NCI-H1436 treated with DMSO at 0.1 percent for 48 hours (cell line): Measurements from ENCODE around the gene KATNIP.

Experiments
- DNase-seq: peaks from one replicate; lab custom pipeline; 2025; lab: John Stamatoyannopoulos, UW

KATNIP gene

GRCh38 chr16:27549746-27550581 lies at the start of gene KATNIP, which contains the start of gene GTF3C1:
KATNIP (plus strand) TSS chr16:27550144; CDS start chr16:27550171, 27 bp downstream.
GTF3C1 (minus strand) TSS chr16:27549913; CDS start chr16:27549890, 23 bp downstream.
- DNase-seq = peak; percentile 88

DNA sequence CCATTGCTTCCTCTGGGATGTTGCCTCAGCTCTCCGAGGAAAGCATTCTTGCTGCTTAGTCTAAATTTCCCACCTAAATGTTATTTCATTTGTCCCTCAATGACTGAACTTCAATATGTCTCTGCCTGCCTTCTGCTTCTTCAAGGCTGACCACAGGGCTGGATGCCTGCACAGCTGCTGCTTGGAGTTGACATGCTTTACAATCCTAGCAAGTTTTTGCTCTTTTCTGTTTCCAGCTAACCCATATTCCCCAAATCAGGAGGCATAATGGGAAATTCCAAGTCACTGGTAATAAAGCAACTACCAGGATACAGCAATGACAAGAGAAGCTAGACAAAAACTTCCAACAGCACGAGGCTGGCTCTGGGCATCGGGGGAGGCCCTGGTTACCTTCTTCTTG lies 49.1 kb upstream of the KATNIP start:
- no peak for DNase-seq

DNA sequence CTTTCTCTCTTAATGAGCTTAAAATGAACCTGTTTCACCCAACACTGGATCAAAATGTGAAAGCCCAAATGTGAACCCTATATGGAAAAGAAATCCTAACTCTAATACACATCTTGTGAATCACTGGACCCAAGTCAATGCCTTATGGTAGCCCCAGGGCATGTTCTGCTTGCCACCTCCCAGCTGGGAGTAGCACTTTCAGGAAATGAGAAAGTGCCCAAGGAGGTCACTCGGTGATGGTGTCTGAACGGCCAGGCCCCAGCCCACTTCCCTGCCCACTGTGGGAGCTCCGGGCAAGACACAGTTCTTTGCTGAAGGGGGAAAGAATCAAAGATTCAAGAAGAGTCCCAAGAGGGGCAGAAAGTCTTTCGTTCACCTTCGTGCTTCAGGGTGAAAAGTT lies 46.3 kb upstream of the KATNIP start:
- no peak for DNase-seq

GRCh38 chr16:27505297-27506236 lies 44.4 kb upstream of the KATNIP start:
- no peak for DNase-seq

DNA sequence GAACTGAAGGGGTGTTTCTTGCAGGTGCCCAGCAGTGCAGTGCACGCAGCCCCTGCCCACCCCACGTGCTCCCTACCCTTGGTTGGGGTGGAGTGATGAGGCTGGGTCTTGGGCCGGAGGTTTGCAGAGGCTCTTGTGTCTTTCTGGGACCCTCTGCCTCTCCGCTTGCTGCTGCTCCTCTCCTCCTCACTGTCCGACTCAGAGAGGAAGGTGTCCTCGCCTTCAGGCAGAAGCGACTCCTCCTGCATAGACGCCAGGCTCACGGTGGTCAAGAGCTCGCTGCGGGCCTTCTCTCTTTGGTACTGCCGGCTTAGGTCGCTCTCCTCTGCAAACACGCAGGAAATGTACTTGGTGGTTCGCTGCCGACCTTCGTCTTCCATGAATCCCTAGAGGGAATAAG lies 43.2 kb upstream of the KATNIP start:
- DNase-seq = no peak

DNA sequence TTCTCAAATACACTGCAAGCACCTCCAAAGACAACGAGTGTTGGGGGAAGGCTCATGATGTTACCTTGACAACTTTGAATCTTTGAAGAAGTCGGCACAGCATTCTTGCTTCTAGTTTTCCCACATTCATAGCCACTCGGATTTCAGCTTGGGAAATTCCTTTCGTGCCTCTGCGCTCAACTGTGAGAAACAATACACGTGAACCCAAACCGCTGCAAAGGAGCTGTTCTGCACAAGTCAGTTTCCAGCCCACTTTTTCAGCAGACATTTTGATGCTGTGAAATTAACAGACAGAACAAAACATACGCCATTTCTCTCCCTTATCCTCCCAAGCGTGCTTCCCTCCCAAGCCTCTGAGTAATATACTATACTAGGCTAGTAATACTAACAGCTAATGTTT lies 41.5 kb upstream of the KATNIP start:
- no peak for DNase-seq

- DNase-seq = no peak
Measured at GRCh38 chr16:27511657-27512448, 38.1 kb upstream of the KATNIP start.

DNA sequence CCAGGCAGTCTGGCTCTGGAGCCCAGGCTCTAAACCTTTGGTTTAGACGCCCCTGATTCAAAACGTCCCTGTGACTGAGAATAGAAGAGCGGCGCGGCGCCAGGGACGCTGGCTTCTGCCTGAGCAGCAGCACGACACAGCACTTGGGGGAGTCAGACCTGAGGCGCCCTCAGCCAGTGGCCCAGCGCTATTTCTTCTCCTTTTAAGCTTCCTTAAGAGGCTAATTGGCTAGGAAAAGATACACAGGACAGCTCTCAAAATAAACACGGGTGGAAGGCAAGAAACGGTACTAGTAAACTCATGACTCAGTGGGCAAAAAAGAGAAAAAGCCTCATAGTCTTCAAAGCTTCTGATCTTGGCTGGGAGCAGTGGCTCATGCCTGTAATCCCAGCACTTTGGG lies 35.1 kb upstream of the KATNIP start:
- DNase-seq = no peak

- no peak for DNase-seq
Measured at GRCh38 chr16:27515874-27516353, 34.0 kb upstream of the KATNIP start.

DNA sequence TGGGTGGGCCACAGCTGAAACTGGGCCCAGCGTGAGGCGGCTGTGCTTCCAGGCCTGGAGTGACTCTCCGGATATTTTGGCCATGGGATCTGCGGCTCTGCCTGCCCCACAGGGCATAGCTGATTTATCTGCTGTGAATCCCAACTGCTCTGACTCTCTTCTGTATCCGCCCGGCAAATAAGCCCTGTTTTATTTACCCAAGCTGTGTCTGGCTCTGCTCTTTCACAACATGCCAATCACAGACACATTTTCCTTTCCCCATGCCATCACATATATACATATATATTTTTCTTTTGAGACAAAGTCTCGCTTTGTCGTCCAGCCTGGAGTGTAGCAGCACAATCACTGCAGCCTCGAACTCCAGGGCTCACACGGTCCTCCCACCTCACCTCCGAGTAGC lies 33.6 kb upstream of the KATNIP start:
- DNase-seq = no peak

GRCh38 chr16:27517664-27518063 lies 32.3 kb upstream of the KATNIP start:
- no peak for DNase-seq

DNA sequence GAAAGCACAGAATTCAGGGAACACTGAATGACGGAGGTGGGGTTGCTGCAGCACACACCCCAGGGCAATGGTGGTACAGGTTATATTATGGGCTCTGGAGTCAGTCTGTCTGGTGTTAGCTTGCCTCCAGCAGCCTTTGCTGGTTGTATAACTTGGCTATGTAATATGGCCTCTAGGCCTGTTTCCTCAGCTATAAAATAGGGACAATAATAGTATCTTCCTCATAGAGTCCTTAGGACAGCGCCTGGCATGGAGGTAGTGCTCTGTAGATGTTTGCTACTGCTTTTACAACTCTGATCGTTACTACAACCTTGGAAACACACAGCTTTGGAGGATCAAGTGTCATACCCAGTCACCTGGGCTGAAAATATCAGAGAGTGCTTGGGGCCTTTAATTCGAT lies 31.7 kb upstream of the KATNIP start:
- no peak for DNase-seq

DNA sequence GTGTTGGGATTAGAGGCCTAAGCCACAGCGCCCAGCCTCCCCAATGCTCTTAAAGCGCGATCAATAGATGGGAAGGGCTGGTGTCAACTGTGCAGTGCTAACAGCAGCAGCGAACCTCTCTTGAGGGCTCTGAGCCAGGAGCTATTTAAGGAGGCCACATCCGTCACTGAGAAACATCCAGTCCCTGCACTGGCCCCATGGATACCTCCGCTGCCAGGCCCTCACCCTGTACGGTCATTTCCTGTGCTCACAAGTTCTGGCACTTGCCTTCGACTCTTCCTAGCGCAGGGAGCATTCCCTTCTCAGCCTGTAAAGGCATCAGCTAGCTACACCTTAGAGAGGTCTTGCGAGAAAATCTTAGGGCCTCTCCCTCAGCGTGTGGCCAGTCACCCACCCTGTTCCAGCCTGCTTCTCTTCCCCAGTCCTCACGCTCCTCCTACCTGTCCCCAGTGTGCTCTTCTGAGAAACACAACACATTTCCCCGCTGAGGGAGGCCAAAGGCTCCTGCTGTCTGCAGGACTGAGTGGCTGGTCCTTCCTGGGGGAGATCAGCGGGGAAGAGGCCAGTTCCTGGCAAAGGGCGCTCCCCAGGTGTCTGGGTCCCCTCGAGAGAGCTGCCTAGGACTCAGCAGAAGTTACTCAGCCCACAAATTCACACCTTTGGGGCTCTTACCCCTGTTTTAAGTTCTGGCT lies 28.8 kb upstream of the KATNIP start:
- DNase-seq = no peak

- no peak for DNase-seq
Measured at GRCh38 chr16:27522173-27522707, 27.7 kb upstream of the KATNIP start.

DNA sequence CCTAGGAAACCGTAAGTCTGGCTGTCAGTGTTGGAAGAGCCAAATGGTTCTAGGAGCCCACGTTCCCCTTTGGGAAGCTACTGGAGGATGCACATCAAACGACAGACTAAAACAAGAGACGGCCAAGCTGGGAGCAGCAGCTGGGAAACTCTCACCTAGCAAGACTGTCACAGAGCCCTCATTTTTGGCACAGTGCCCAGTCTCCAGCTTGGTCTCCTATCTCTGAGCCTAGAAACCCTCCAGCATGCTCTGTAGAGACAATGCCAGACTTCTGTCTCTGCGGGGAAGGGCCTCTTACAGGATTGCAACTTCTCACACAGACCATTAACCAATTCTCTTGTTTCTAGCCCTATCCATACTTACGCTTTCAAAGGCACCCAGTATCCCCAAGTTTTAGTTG lies 23.8 kb upstream of the KATNIP start:
- no peak for DNase-seq

DNA sequence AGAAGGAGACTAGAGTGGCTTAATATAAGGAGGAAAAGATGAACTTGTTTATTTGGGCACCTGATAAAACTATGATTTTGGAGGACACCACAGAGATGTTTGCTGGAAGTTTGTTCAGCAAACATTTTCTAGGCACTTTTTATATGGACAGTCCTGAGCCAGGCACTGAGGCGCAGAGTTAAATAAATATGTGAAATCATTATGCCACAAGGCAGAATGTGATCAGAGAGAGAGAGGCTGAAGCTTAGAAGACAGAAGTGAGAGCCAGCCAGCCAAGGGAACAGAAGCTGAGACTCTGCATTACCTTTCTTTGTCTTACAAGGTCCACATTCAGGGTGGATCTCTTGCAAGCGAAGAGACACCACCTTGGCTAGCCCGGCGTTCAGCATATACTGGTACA lies 21.6 kb upstream of the KATNIP start:
- DNase-seq = no peak

DNA sequence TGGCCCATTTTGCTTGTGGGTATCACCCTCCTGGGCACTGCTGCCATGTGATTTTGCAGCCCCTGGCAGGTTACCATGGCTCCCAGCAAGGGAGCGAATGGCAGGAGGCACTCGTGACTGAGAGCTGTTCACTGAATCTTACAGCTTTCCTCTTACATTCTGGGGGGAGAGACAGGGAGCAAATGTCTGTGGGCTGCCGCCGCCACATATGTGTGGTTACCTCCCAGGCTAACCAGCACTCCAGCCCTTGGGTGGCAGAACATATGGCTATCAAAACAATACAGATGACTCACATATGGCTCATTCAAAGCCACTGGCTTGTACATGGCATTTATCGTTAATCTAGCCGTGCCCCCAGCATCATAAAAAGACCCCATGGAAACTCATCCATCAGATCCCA lies 20.0 kb upstream of the KATNIP start:
- no peak for DNase-seq

DNA sequence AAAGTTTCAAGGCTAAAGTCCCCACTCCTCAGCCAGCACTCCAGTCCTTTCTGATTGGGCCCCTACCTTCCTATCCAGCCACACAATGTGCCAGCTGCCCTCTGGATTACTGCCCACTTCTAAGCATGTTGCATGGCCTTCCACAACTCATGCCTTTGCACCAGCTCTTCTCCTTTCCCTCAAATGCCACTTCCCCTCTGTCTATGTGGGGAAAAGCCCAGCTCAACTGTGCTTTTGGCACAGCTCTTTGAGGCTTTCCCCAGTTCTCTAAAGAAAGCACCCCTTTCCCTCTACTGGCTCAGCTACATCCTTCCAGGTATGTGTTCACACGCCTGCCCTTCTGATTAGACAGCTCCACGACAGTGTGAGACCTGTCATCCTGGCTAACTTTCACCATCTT lies 18.8 kb upstream of the KATNIP start:
- DNase-seq = no peak

DNA sequence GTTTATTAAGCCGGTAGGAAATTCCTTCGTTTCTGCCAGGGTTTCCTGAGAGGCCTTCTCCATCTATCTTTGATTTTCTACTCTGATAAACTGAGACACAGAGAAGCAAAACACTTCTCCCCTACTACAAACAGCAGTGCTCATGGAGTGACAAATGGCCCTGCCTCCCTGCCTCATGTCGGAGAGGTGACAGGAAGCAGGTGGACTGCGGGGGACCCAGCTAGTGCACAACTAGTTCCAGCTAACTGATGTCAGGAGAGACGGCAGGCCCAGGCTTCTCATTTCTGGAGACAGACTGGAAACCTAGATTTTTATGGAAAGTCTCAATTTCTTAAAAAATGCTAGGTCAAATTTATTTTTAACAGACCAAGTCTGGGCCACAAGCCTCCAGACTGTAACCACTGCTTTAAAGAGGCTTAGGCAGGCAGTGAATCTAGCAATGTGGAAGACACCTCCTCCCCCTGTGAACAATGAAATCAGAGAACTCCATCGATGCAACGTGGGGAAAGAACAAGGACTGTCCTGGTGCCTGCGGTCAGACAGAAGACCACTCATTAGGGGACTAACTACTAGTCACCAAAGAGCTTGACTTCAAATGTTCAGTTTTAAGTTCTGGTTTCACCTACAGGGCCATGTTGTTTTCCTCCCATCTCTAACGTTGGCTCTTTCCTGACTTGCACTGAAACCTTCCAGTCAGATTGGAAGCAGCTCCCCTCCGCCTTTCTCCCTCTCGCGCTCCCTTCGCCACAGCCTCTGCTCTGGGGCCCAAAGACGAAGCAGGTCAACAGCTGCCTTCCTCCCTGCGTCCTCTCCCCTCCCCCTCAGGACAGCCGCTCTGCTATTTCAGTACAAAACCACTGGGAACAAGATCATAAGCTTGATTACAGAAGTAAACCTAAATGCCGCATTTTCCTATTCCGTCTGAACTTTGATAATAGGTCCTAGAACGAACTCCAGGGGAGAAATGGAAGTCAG lies 17.8 kb upstream of the KATNIP start:
- DNase-seq = no peak

DNA sequence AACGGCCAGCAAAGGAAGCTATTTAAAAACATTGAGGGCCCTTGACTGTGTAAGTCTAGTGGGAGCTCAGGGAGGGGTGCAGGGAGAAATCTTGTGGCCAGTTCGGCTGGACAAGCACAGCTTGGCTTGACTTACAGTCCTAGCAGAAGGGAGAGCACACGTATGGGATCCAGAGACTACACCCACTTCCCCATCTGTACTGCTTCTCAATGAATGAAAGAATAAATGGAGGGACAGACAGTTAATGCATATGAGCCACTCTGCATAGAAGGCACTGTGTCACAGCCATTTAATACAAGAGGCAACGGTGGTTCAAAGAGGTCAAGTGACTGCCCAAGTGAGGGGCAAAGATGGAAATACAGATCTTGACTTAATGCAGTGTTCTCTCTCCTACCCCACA lies 15.7 kb upstream of the KATNIP start:
- DNase-seq = no peak
